GM12878 (cell line): ENCODE results near the gene UBXN11. TPM values are rescaled to one million over a fixed set of nuclear protein-coding genes. Genes with fewer than 3 reads are reported as not detected.

Experiments used
- ATAC-seq: fragments of 200-7000 bp; cut with Tn5 transposase; 3 replicates; pipeline ENCODE4 v1.9.1; 2020; ENCODE audit warnings: mild to moderate bottlenecking, moderate library complexity
- BruUV-seq: library from RNA; stranded (reverse); fragments of 400-500 nt; replicated peaks from 2 replicates; lab custom pipeline; 2021; lab: Mats Ljungman, UMichigan
- CTCF ChIA-PET: fragments of 300-600 bp; sonication (Branson Sonifier 250); formaldehyde crosslinking; extraction: SDS; loops from one replicate; lab custom pipeline; 2021; ENCODE audit warnings: inconsistent platforms; lab: Yijun Ruan, JAX
- POLR2A ChIA-PET: fragments of 350-600 bp; formaldehyde crosslinking; extraction: SDS; loops from one replicate; lab custom pipeline; 2021; ENCODE audit warnings: inconsistent platforms; lab: Charles Lee
- RAD21 ChIA-PET: fragments of 300-600 bp; sonication (Branson Sonifier 250); formaldehyde crosslinking; loops from one replicate; lab custom pipeline; 2023; ENCODE audit warnings: antibody characterized with exemption; ENCODE audit not compliant: unreplicated experiment; lab: Charles Lee
- SMC1A ChIA-PET: fragments of 300-600 bp; sonication (Branson Sonifier 250); formaldehyde crosslinking; loops from one replicate; lab custom pipeline; 2023; ENCODE audit not compliant: unreplicated experiment, uncharacterized antibody; lab: Charles Lee
- DNase-seq: peaks from one replicate; pipeline ENCODE4 v3.0.0-alpha.2; 2011; ENCODE audit warnings: low read depth, low spot score
- FAIRE-seq: peaks from 3 replicates; lab custom pipeline; 2011; peaks lifted over from hg19 to GRCh38; lab: Jason Lieb, UNC
- H2AFZ ChIP-seq: 2 replicates; pipeline ENCODE4 v1.6.0; 2011; ENCODE audit warnings: low read depth, low read length, control low read depth; ENCODE audit not compliant: control insufficient read depth
- H3K27ac ChIP-seq: 2 replicates; pipeline ENCODE4 v1.5.1; 2011; ENCODE audit warnings: control low read depth; ENCODE audit not compliant: control insufficient read depth, insufficient read depth
- H3K27me3 ChIP-seq, 2 experiments: replicated peaks in 1 of 2; 2 replicates each; pipeline versions ENCODE4 v1.6.0 to v1.6.1; 2011; ENCODE audit warnings: low read length in 1 of 2; ENCODE audit not compliant: control insufficient read depth in 2 of 2, insufficient read depth in 2 of 2
- H3K36me3 ChIP-seq, 2 experiments: 2 replicates each; pipeline ENCODE4 v1.5.1; 2011; ENCODE audit warnings: low read length in 1 of 2; ENCODE audit not compliant: control insufficient read depth in 2 of 2, insufficient read depth in 2 of 2
- H3K4me1 ChIP-seq: 2 replicates; pipeline ENCODE4 v1.6.1; 2011; ENCODE audit warnings: mild to moderate bottlenecking, low read length, moderate library complexity, mixed read lengths; ENCODE audit not compliant: control insufficient read depth, insufficient read depth
- H3K4me2 ChIP-seq: 2 replicates; pipeline ENCODE4 v1.6.0; 2011; ENCODE audit warnings: control low read depth; ENCODE audit not compliant: control insufficient read depth, insufficient read depth
- H3K4me3 ChIP-seq: fragments of 200-600 bp; sonication (generic); 2 replicates; pipeline ENCODE4 v1.5.1; 2016
- H3K79me2 ChIP-seq: 2 replicates; pipeline ENCODE4 v1.6.0; 2011; ENCODE audit warnings: low read length; ENCODE audit not compliant: control insufficient read depth, insufficient read depth
- H3K9ac ChIP-seq: 2 replicates; pipeline ENCODE4 v1.8.0; 2011; ENCODE audit warnings: low read length, control low read depth, mixed read lengths; ENCODE audit not compliant: control insufficient read depth, insufficient read depth
- H3K9me3 ChIP-seq: replicated peaks from 3 replicates; pipeline ENCODE4 v1.5.1; 2011; ENCODE audit warnings: mild to moderate bottlenecking, low read length; ENCODE audit not compliant: control insufficient read depth, insufficient read depth
- H4K20me1 ChIP-seq: 2 replicates; pipeline ENCODE4 v1.6.0; 2011; ENCODE audit not compliant: control insufficient read depth, insufficient read depth
- CHD4 ChIP-seq: fragments of 200-600 bp; sonication (generic); IDR thresholded peaks from 2 replicates; pipeline ENCODE4 v1.6.1; 2016; ENCODE audit warnings: mild to moderate bottlenecking
- KAT2A ChIP-seq: conservative IDR thresholded peaks from 2 replicates; pipeline ENCODE4 v1.6.1; 2011; ENCODE audit warnings: low read depth, low read length; ENCODE audit not compliant: control insufficient read depth
- NR2F1 ChIP-seq: fragments of 450-650 bp; conservative IDR thresholded peaks from 2 replicates; pipeline ENCODE4 v1.6.1; 2017; ENCODE audit warnings: mild to moderate bottlenecking
- SP1 ChIP-seq: IDR thresholded peaks from one replicate; pipeline ENCODE4 v1.6.1; 2011; ENCODE audit warnings: low read depth, low read length
- TCF12 ChIP-seq: IDR thresholded peaks from 2 replicates; pipeline ENCODE4 v1.6.1; 2011; ENCODE audit warnings: low read depth, mild to moderate bottlenecking, low read length
- TCF3 ChIP-seq: IDR thresholded peaks from 2 replicates; pipeline ENCODE4 v1.6.1; 2012; ENCODE audit warnings: low read depth, mild to moderate bottlenecking, low read length, borderline replicate concordance; ENCODE audit not compliant: insufficient read depth
- ZSCAN29 ChIP-seq: fragments of 450-650 bp; IDR thresholded peaks from 2 replicates; pipeline ENCODE4 v1.6.1; 2017; ENCODE audit warnings: mild to moderate bottlenecking, moderate library complexity
- WGBS: methylation state at CpG from one replicate; pipeline ENCODE4 v1.1.6; 2016; ENCODE audit warnings: low lambda C conversion rate; ENCODE audit not compliant: insufficient replicate concordance, insufficient coverage; ENCODE audit errors: missing lambda C conversion rate; 5-methylcytosine and 5-hydroxymethylcytosine counted together
- in situ Hi-C: fragments of 300-500 bp; cut with MboI; formaldehyde crosslinking; loops from 9 replicates; pipeline ENCODE4 v1.14.3; 2018; ENCODE audit warnings: mixed read lengths
- intact Hi-C: fragments of 100-400 bp; cut with micrococcal nuclease; formaldehyde crosslinking; loops from one replicate; pipeline ENCODE4 v1.14.2; 2022; ENCODE audit not compliant: unreplicated experiment
- polyA plus RNA-seq, 11 experiments: library from polyadenylated mRNA; depleted of rRNA in 4 of 11; unstranded in 6 of 11; stranded (reverse) in 5 of 11; fragments of >200 nt; fragmentation: Nextera tagmentation in 4 of 11; fragmentation: Illumina TruSeq in 1 of 11; extraction: Ambion mirVana in 4 of 11; extraction: Trizol in 1 of 11; gene quantifications; 1 replicate in 1 of 11; 2 replicates in 10 of 11; pipeline versions ENCODE4 v1.2.1 to v1.2.3, GENCODE V29; 2011 to 2016; ENCODE audit warnings: inconsistent platforms in 2 of 11, missing spikeins in 2 of 11, low read depth in 1 of 11
- total RNA-seq, 4 experiments: library from RNA; depleted of rRNA in 3 of 4; stranded (reverse); fragments of >200 nt in 3 of 4; fragmentation: Illumina TruSeq in 1 of 4; extraction: Trizol in 1 of 4; gene quantifications; 2 replicates each; pipeline versions ENCODE4 v1.2.1 to v1.2.3, GENCODE V29; 2013 to 2021
- TF ChIP-seq, protein P1 (sequence below): fragments of 450-650 bp; IDR thresholded peaks from 2 replicates; pipeline ENCODE4 v1.6.1; 2017; ENCODE audit warnings: low read depth, mild to moderate bottlenecking, moderate library complexity
- TF ChIP-seq, protein P2 (sequence below): fragments of 450-650 bp; IDR thresholded peaks from 2 replicates; pipeline ENCODE4 v1.6.1; 2017; ENCODE audit warnings: mild to moderate bottlenecking

UBXN11 gene
- total and polyA plus RNA-seq, 10 of the 15 experiments (the other 5 are each of a cell fraction or from before 2014, with no cell fraction given), result 0.32 to 34.4 (median 9.6) TPM

DNA sequence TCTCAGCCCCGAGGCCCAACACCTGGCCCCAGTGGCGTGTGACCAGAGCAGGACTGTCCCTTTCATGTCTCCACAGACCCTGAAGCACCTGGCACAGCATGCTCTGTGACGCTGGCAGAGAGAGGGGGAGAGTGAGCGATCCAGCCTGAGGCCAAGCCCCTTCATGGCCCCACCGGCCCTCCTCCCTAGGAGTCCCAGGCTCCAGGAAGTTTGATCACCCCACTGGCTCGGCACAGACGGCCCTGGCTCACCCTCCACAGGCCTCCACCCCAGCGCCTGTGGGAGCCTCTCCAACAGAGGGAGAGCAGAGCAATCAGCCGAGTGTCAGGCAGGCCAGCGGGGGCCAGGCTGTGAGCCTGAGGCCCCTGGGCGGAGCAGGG lies 15.6 kb downstream of the UBXN11 start:
- Histone ChIP-seq H3K9ac (peak overlapping the region; percentile 42), H3K4me1 (peaks cover 55% of the 10 kb centered on the region), H2AFZ (peak overlapping the region; percentile 70), H3K9me3 (no peaks in the 10 kb centered on the region), H3K4me2 (peak overlapping the region; percentile 66; the same call in 1 of the 2 replicates), H4K20me1 (no peaks in the 10 kb centered on the region), H3K27ac (peak overlapping the region; percentile 86), H3K79me2 (no peaks in the 10 kb centered on the region), H3K36me3 (no peaks in the 10 kb centered on the region), H3K27me3 (no peaks in the 10 kb centered on the region), H3K4me3 (no peak overlapping the region)
- no peak for FAIRE-seq
- TF ChIP-seq NR2F1 (no peak), TCF12 (peak; percentile 34; the same call in 1 of the 2 replicates)
- WGBS, result 58% methylated on average over 11 of the region's 11 CpGs
- DNase-seq, result no peak
- CTCF ChIA-PET, result interaction anchor here (7.8 to 18.0 kb wide), 4 partner anchors 15 to 126 kb away, joined by 89 to 879 read pairs (median 94); partner anchors contain the start of gene CD52
- ATAC-seq, result no peak
- intact Hi-C loops (no loop called here), in situ Hi-C loops (no loop called here)
- BruUV-seq, result no TSS peak
- SMC1A ChIA-PET, result interaction anchor here (11.1 kb wide), 1 partner anchor 30 kb away, joined by 474 read pairs; the partner anchor contains the start of gene CD52
- RAD21 ChIA-PET, result interaction anchor here (2.8 to 8.7 kb wide), 2 partner anchors 17 to 28 kb away, joined by 17 to 477 read pairs; partner anchors contain the start of genes CD52 and UBXN11
- POLR2A ChIA-PET, result interaction anchor here (0.5 to 9.2 kb wide), 3 partner anchors 16 to 576 kb away, joined by 3 to 253 read pairs (median 30); partner anchors contain the start of genes CD52 and UBXN11

DNA sequence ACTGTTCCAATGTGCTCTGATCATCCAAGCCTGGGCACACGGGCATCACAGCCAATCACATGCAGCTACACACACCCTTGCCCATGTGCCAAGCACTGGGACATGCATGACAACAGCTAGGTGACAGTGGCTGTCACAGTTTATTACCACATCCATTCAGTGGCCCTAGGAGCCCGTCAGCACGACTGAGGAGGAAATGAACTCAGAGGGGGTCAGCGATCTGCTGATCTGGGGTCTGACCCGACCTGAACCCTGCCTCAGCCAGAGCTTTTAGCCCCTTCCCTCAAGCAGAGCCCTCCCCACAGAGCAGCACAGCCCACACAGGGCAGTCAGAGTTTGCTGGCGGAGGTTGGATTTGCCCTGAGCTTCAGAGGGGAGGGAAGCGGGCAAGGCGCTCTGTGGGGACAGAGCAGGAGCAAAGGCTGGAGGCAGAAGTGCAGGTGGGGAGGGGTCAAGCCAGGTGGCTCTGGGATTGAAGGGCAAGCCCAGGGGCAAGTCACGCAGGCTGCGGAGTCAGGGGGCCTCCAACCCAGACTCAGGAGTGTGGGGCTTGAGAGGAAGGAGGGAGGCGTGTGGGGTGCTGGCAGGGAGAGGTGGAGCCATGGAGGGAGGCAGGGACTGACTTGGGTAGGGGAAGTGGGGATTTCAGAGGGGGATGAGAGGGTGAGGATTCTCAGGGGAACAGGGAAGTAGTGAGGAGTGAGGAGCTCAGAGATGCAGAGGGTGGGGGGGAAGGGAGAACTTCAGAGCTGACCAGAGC lies 16.1 kb downstream of the UBXN11 start:
- peak overlapping the region; percentile 70 for H2AFZ ChIP-seq
- ATAC-seq (no peak), FAIRE-seq (no peak), DNase-seq (no peak)
- H3K4me1 ChIP-seq, result peaks cover 59% of the 10 kb centered on the region
- no TSS peak for BruUV-seq
- WGBS, result 48% methylated on average over 11 of the region's 11 CpGs
- H3K36me3 ChIP-seq, result no peaks in the 10 kb centered on the region
- no peak overlapping the region for H3K4me3 ChIP-seq
- peak overlapping the region; percentile 42 for H3K9ac ChIP-seq
- H3K79me2 ChIP-seq, result no peaks in the 10 kb centered on the region
- peak overlapping the region; percentile 86 for H3K27ac ChIP-seq
- POLR2A ChIA-PET, result interaction anchor here (0.5 to 9.2 kb wide), 5 partner anchors 16 to 576 kb away, joined by 3 to 253 read pairs (median 7); partner anchors contain the start of genes CD52, PAFAH2 and UBXN11
- no peaks in the 10 kb centered on the region for H3K27me3 ChIP-seq
- CTCF ChIA-PET, result interaction anchor here (1.9 to 18.0 kb wide), 6 partner anchors 14 to 126 kb away, joined by 13 to 879 read pairs (median 91); partner anchors contain the start of genes CD52, CEP85 and UBXN11
- peak overlapping the region; percentile 66 for H3K4me2 ChIP-seq
- TF ChIP-seq TCF3 (0 out of 2 replicates have a peak, but pooled peaks have one; percentile 35), KAT2A (no peak), TCF12 (0 out of 2 replicates have a peak, but pooled peaks have one; percentile 6), ZSCAN29 (no peak), CHD4 (no peak), SP1 (no peak)
- TF ChIP-seq, protein P1, sequence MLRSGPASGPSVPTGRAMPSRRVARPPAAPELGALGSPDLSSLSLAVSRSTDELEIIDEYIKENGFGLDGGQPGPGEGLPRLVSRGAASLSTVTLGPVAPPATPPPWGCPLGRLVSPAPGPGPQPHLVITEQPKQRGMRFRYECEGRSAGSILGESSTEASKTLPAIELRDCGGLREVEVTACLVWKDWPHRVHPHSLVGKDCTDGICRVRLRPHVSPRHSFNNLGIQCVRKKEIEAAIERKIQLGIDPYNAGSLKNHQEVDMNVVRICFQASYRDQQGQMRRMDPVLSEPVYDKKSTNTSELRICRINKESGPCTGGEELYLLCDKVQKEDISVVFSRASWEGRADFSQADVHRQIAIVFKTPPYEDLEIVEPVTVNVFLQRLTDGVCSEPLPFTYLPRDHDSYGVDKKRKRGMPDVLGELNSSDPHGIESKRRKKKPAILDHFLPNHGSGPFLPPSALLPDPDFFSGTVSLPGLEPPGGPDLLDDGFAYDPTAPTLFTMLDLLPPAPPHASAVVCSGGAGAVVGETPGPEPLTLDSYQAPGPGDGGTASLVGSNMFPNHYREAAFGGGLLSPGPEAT, result no peak
- TF ChIP-seq, protein P2, sequence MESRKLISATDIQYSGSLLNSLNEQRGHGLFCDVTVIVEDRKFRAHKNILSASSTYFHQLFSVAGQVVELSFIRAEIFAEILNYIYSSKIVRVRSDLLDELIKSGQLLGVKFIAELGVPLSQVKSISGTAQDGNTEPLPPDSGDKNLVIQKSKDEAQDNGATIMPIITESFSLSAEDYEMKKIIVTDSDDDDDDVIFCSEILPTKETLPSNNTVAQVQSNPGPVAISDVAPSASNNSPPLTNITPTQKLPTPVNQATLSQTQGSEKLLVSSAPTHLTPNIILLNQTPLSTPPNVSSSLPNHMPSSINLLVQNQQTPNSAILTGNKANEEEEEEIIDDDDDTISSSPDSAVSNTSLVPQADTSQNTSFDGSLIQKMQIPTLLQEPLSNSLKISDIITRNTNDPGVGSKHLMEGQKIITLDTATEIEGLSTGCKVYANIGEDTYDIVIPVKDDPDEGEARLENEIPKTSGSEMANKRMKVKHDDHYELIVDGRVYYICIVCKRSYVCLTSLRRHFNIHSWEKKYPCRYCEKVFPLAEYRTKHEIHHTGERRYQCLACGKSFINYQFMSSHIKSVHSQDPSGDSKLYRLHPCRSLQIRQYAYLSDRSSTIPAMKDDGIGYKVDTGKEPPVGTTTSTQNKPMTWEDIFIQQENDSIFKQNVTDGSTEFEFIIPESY, result peak; percentile 43; the same call in 1 of the 2 replicates
- TF ChIP-seq, all 136 proteins: peak for 3
- in situ Hi-C loops (no loop called here), intact Hi-C loops (no loop called here)
- Histone ChIP-seq H4K20me1 (no peaks in the 10 kb centered on the region), H3K9me3 (no peaks in the 10 kb centered on the region)
- ChIA-PET RAD21 (interaction anchor here (2.6 to 8.7 kb wide), 3 partner anchors 14 to 28 kb away, joined by 9 to 477 read pairs (median 17); partner anchors contain the start of genes CD52 and UBXN11), SMC1A (interaction anchor here (0.5 to 11.1 kb wide), 4 partner anchors 10 to 143 kb away, joined by 3 to 474 read pairs (median 12); partner anchors contain the start of genes CD52 and SH3BGRL3)
